Stimulated activated naive B cell treated with anti-CD40 and anti-IgM and Interleukin-4, amounts not matched to agents 10 μg/mL and 1 μg/mL and 100 μg/mL, for 72 hours (primary cell): Measurements from ENCODE around the gene SLC38A3.
"Not testable (repeated sequence)": the region's sequence is repeated elsewhere in the genome, so short reads cannot be mapped to it uniquely, and the experiment has no call there.

Experiments
- ATAC-seq, 2 donors: fragments of 150-1000 bp; cut with Tn5 transposase; replicated peaks; 2 replicates each; pipeline ENCODE4 v1.10.0; 2021; ENCODE audit warnings: moderate library complexity in 1 of 2
- DNase-seq: peaks from one replicate; pipeline ENCODE4 v3.0.0; 2021
- H3K27ac Mint-ChIP-seq: one replicate; pipeline ENCODE4 v1.8.0; 2022; ENCODE audit warnings: mild to moderate bottlenecking, mixed read lengths
- H3K27me3 Mint-ChIP-seq, 2 donors: one replicate each; pipeline ENCODE4 v1.8.0; 2022; ENCODE audit warnings: mixed read lengths in 2 of 2
- H3K36me3 Mint-ChIP-seq, 2 donors: one replicate each; pipeline ENCODE4 v1.8.0; 2022; ENCODE audit warnings: mixed read lengths in 2 of 2, mild to moderate bottlenecking in 1 of 2
- H3K4me1 Mint-ChIP-seq, 2 donors: one replicate each; pipeline ENCODE4 v1.8.0; 2022; ENCODE audit warnings: mixed read lengths in 2 of 2, mild to moderate bottlenecking in 1 of 2
- H3K4me3 Mint-ChIP-seq, 2 donors: one replicate each; pipeline ENCODE4 v1.8.0; 2022; ENCODE audit warnings: mild to moderate bottlenecking in 2 of 2, mixed read lengths in 2 of 2, moderate library complexity in 1 of 2
- H3K9me3 Mint-ChIP-seq, 2 donors: one replicate each; pipeline ENCODE4 v1.8.0; 2022; ENCODE audit warnings: mixed read lengths in 2 of 2, mild to moderate bottlenecking in 1 of 2

The SLC38A3 gene

DNA sequence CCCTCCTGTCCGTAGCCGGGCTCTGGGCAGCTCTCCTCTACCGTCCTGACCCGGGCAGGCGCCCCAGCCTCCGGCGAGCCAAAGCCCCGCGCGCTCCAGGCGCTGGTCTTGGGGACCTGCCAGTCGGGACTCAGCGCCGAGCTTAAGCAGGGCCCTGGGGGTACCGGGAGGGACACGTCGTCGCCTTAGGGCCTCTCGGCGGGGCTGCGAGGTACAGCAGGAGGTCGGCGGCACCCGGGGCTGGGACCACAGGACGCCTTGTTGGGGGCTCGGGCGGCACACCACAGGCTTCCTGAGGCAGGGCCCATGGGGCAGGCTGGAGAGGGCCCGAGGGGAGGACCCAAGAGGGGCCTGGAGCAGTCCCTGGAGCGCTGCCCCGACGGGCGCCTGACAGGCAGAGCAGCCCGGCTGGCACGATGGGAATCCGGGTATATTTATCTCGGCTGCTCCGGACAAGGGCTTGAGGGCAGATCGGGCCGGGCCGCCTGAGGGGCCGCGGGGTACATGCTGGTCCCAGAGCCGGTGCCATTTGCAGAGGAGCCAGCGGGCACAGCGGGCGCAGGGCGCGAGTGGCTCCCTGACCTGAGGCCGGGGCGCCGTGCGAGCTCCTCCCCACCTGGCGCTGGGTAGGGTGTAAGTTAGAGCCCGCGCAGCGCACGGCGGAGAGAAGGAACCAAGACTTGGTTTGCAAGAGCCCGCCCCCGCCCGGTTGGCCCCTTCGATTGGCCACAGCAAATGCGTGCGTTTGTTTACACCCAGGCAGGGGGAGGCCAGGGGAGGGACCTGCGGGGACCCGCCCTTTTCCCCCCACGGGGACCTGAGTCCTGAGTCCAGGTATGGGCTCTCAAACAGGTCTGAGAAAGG is 574 bp downstream of the SLC38A3 start:
- H3K4me1 Mint-ChIP-seq = peaks cover 5% of the 10 kb centered on the region in 2 donors
- ATAC-seq (peak; percentile 84 to 85), DNase-seq (no peak)
- no peaks in the 10 kb centered on the region for H3K36me3 Mint-ChIP-seq
- H3K27me3 Mint-ChIP-seq = peaks cover 52 to 72% of the 10 kb centered on the region in 2 donors
- no peak overlapping the region for H3K27ac Mint-ChIP-seq
- H3K9me3 Mint-ChIP-seq = no peaks in the 10 kb centered on the region
- H3K4me3 Mint-ChIP-seq = peak overlapping the region; percentile 17 to 62

GRCh38 chr3:50207359-50208042 is 2.4 kb downstream of the SLC38A3 start:
- Mint-ChIP-seq H3K27me3 (peaks cover 41 to 61% of the 10 kb centered on the region in 2 donors), H3K4me3 (no peak overlapping the region), H3K9me3 (no peaks in the 10 kb centered on the region), H3K36me3 (no peaks in the 10 kb centered on the region), H3K27ac (no peak overlapping the region), H3K4me1 (peaks cover 5% of the 10 kb centered on the region in 2 donors)
- DNase-seq (no peak), ATAC-seq (no peak)

DNA sequence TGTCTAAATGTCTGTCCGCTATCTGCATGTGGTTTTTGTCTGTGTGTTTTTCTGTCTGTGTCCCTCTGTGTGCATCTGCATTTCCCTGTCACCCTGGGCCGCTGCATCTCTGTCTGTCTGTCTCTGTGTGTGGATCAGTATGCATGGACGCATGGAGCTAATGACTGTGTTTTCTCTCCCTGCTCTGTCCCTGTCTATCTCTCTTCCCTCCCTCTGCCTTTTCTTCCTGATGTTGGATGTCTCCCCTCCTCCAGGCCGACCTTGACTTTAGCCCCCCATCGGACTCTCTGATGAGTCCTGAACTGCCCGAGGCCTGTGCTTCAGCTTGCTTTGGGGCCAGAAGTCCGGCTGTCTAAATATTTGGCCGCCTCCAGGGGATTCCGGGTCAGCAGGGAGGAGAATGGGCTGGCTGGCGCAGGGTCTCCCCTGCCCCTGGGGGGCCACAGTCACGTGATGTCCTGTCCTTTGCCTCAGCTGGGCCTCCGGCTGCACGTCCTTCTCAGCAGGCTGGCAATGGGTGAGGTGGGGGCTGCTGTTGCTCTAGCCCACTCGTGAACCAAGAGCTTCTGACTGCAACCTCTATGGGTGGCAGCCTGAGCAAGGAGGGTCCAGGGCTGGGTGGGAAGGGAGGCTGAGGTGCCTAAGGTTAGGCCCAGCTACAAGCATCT is 3.7 kb downstream of the SLC38A3 start:
- H3K27ac Mint-ChIP-seq = no peak overlapping the region

GRCh38 chr3:50210176-50210509 is 5.1 kb downstream of the SLC38A3 start:
- no peaks in the 10 kb centered on the region for H3K36me3 Mint-ChIP-seq

More for the DNA sequence above, 3.7 kb downstream of the SLC38A3 start:
- no peak for DNase-seq
- Mint-ChIP-seq H3K4me1 (peaks cover 5% of the 10 kb centered on the region in 2 donors), H3K4me3 (no peak overlapping the region), H3K36me3 (no peaks in the 10 kb centered on the region), H3K27me3 (peaks cover 30 to 50% of the 10 kb centered on the region in 2 donors), H3K9me3 (no peaks in the 10 kb centered on the region)
- ATAC-seq = no peak

GRCh38 chr3:50210510-50211367 is 5.7 kb downstream of the SLC38A3 start:
- H3K36me3 Mint-ChIP-seq = no peaks in the 10 kb centered on the region
- DNase-seq (no peak), ATAC-seq (no peak)
- H3K9me3 Mint-ChIP-seq = no peaks in the 10 kb centered on the region
- H3K27me3 Mint-ChIP-seq = peaks cover 29 to 40% of the 10 kb centered on the region in 2 donors
- H3K27ac Mint-ChIP-seq = no peak overlapping the region
- peaks cover 0 to 2% of the 10 kb centered on the region in 2 donors for H3K4me1 Mint-ChIP-seq
- no peak overlapping the region for H3K4me3 Mint-ChIP-seq

More at GRCh38 chr3:50210176-50210509, 5.1 kb downstream of the SLC38A3 start:
- ATAC-seq (no peak), DNase-seq (no peak)
- no peaks in the 10 kb centered on the region for H3K9me3 Mint-ChIP-seq
- H3K27me3 Mint-ChIP-seq = peaks cover 28 to 40% of the 10 kb centered on the region in 2 donors
- no peak overlapping the region for H3K4me3 Mint-ChIP-seq
- no peak overlapping the region for H3K27ac Mint-ChIP-seq
- peaks cover 4 to 5% of the 10 kb centered on the region in 2 donors for H3K4me1 Mint-ChIP-seq

DNA sequence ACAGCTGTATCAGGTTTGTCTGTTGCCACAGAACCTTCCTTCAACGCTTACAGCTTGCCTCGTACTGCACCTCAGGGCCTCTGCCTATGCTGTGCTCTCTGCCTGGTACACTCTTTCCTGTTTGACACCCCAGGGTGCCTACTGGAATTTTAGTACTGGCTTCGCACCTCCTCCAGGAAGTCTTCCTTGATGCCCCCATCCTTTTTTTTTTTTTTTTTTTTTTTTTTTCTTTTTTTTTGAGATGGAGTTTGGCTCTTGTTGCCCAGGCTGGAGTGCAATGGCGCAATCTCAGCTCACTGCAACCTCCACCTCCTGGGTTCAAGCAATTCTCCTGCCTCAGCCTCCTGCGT is 6.3 kb downstream of the SLC38A3 start:
- H3K4me3 Mint-ChIP-seq, ATAC-seq, H3K4me1 Mint-ChIP-seq, DNase-seq, H3K9me3 Mint-ChIP-seq, H3K36me3 Mint-ChIP-seq, H3K27ac Mint-ChIP-seq: not testable (repeated sequence)
- H3K27me3 Mint-ChIP-seq = peaks cover 26 to 36% of the 10 kb centered on the region in 2 donors

- DNase-seq (no peak), ATAC-seq (peak; percentile 24 to 52)
- H3K4me1 Mint-ChIP-seq = no peaks in the 10 kb centered on the region
- H3K4me3 Mint-ChIP-seq = no peak overlapping the region
- H3K27me3 Mint-ChIP-seq = peaks cover 20 to 30% of the 10 kb centered on the region in 2 donors
- no peaks in the 10 kb centered on the region for H3K36me3 Mint-ChIP-seq
- no peak overlapping the region for H3K27ac Mint-ChIP-seq
- no peaks in the 10 kb centered on the region for H3K9me3 Mint-ChIP-seq
Measured at GRCh38 chr3:50211930-50212329, 6.9 kb downstream of the SLC38A3 start.

GRCh38 chr3:50212502-50212901 is 7.4 kb downstream of the SLC38A3 start:
- DNase-seq (no peak), ATAC-seq (peak; percentile 44 to 64)
- Mint-ChIP-seq H3K9me3 (no peaks in the 10 kb centered on the region), H3K27ac (no peak overlapping the region), H3K4me3 (no peak overlapping the region), H3K27me3 (peaks cover 19 to 26% of the 10 kb centered on the region in 2 donors), H3K36me3 (no peaks in the 10 kb centered on the region), H3K4me1 (no peaks in the 10 kb centered on the region)

DNA sequence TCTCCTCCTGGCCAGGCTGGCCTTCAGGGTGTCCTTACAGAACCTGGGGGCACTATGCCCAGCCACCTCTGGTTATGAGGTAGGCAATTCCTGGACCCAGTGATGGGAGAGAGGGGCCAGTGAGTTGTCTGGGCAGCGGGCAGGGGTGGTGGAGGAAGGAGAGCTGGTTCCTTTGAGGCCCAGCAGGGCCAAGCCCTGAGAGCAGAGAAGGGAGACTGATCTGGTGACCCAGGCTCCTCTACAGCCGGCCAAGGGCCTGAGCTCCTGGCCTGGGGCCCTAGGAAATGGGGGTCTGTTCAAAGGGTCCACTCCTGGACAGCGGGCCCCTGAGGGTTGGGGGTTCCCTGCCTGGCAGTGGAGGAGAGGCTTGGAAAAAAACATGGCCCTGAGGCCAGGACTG is 7.9 kb downstream of the SLC38A3 start:
- no peak overlapping the region for H3K27ac Mint-ChIP-seq
- peaks cover 21 to 22% of the 10 kb centered on the region in 2 donors for H3K27me3 Mint-ChIP-seq
- H3K4me1 Mint-ChIP-seq = no peaks in the 10 kb centered on the region
- no peaks in the 10 kb centered on the region for H3K36me3 Mint-ChIP-seq
- no peak overlapping the region for H3K4me3 Mint-ChIP-seq
- DNase-seq (no peak), ATAC-seq (no peak)
- no peaks in the 10 kb centered on the region for H3K9me3 Mint-ChIP-seq

GRCh38 chr3:50213373-50213772 is 8.3 kb downstream of the SLC38A3 start:
- peaks cover 21% of the 10 kb centered on the region in 2 donors for H3K27me3 Mint-ChIP-seq
- H3K4me3 Mint-ChIP-seq = no peak overlapping the region
- no peaks in the 10 kb centered on the region for H3K9me3 Mint-ChIP-seq
- ATAC-seq (no peak), DNase-seq (no peak)
- H3K27ac Mint-ChIP-seq = no peak overlapping the region
- H3K36me3 Mint-ChIP-seq = no peaks in the 10 kb centered on the region
- no peaks in the 10 kb centered on the region for H3K4me1 Mint-ChIP-seq

GRCh38 chr3:50214824-50215223 is 9.8 kb downstream of the SLC38A3 start:
- DNase-seq (no peak), ATAC-seq (no peak)
- Mint-ChIP-seq H3K4me3 (no peak overlapping the region), H3K27me3 (peaks cover 14 to 20% of the 10 kb centered on the region in 2 donors), H3K36me3 (no peaks in the 10 kb centered on the region), H3K9me3 (no peaks in the 10 kb centered on the region), H3K4me1 (no peaks in the 10 kb centered on the region), H3K27ac (no peak overlapping the region)

- no peaks in the 10 kb centered on the region for H3K4me1 Mint-ChIP-seq
- ATAC-seq = no peak
- H3K4me3 Mint-ChIP-seq = no peak overlapping the region
Measured at GRCh38 chr3:50215529-50215928, 10.5 kb downstream of the SLC38A3 start.

DNA sequence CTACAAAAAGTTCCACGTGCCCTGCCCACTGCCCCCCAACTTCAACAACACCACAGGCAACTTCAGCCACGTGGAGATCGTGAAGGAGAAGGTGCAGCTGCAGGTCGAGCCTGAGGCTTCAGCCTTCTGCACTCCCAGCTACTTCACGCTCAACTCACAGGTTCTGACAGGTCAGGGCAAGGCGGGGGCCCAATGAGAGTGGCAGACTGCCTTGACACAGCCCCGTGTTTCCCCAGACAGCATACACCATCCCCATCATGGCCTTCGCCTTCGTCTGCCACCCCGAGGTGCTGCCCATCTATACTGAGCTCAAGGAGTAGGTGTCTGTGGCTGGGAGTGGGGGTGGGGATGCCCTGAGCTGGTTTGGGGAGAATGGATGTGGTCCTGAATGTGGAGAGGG is 12.6 kb downstream of the SLC38A3 start:
- Mint-ChIP-seq H3K4me1 (no peaks in the 10 kb centered on the region), H3K9me3 (no peaks in the 10 kb centered on the region), H3K27me3 (peaks cover 11 to 12% of the 10 kb centered on the region in 2 donors), H3K27ac (no peak overlapping the region), H3K36me3 (no peaks in the 10 kb centered on the region), H3K4me3 (no peak overlapping the region)
- ATAC-seq (no peak), DNase-seq (no peak)

More at GRCh38 chr3:50215529-50215928, 10.5 kb downstream of the SLC38A3 start:
- DNase-seq = no peak
- Mint-ChIP-seq H3K9me3 (no peaks in the 10 kb centered on the region), H3K36me3 (no peaks in the 10 kb centered on the region), H3K27ac (no peak overlapping the region), H3K27me3 (peaks cover 11 to 20% of the 10 kb centered on the region in 2 donors)

DNA sequence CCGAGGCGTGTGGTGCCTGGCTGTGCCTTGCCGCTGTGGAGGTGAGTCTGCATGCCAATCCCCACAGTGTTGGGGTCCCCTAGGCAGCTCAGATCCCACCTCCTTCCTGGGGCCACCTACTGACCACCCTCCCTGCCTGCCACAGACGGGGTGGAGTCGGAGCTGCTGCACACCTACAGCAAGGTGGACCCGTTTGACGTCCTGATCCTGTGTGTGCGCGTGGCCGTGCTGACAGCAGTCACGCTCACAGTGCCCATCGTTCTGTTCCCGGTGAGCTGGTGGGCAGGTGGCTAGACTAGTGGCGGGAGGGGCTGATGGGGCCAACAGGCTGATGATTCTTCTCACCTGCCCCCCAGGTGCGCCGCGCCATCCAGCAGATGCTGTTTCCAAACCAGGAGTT is 13.4 kb downstream of the SLC38A3 start:
- no peaks in the 10 kb centered on the region for H3K4me1 Mint-ChIP-seq
- H3K9me3 Mint-ChIP-seq = no peaks in the 10 kb centered on the region
- DNase-seq (no peak), ATAC-seq (no peak)
- no peaks in the 10 kb centered on the region for H3K36me3 Mint-ChIP-seq
- no peak overlapping the region for H3K4me3 Mint-ChIP-seq
- H3K27me3 Mint-ChIP-seq = peaks cover 11 to 12% of the 10 kb centered on the region in 2 donors
- H3K27ac Mint-ChIP-seq = no peak overlapping the region
